ENCODE measurements around the gene HS3ST4.

HS3ST4 gene

GRCh38 chr16:26161461-26162180 lies 469.9 kb downstream of the HS3ST4 start:
- no peak overlapping the region for H3K27ac ChIP-seq
- TF ChIP-seq CTCF (IDR thresholded peaks at IDR 0.05) (no peak), ZFX (IDR thresholded peaks at IDR 0.05; ENCODE audit: borderline replicate concordance) (no peak)

GRCh38 chr16:26169473-26169872 lies 477.7 kb downstream of the HS3ST4 start:
- no peak for TF ChIP-seq CTCF (IDR thresholded peaks at IDR 0.05)
- no peak for TF ChIP-seq ZFX (IDR thresholded peaks at IDR 0.05; ENCODE audit: borderline replicate concordance)
- H3K27ac ChIP-seq, result no peak overlapping the region

GRCh38 chr16:26175944-26176343 lies 484.2 kb downstream of the HS3ST4 start:
- H3K27ac ChIP-seq, result no peak overlapping the region
- no peak for TF ChIP-seq ZFX (IDR thresholded peaks at IDR 0.05; ENCODE audit: borderline replicate concordance)
- no peak for TF ChIP-seq CTCF (IDR thresholded peaks at IDR 0.05)

- TF ChIP-seq CTCF (IDR thresholded peaks at IDR 0.05) (no peak), ZFX (IDR thresholded peaks at IDR 0.05; ENCODE audit: borderline replicate concordance) (no peak)
- H3K27ac ChIP-seq, result no peak overlapping the region
These were observed 485.7 kb downstream of the HS3ST4 start for GRCh38 chr16:26177438-26177837.

- TF ChIP-seq CTCF (IDR thresholded peaks at IDR 0.05), result no peak
- TF ChIP-seq ZFX (IDR thresholded peaks at IDR 0.05; ENCODE audit: borderline replicate concordance), result no peak
- no peak overlapping the region for H3K27ac ChIP-seq
These were observed 486.5 kb downstream of the HS3ST4 start for GRCh38 chr16:26178298-26178697.

- H3K27ac ChIP-seq, result no peak overlapping the region
- TF ChIP-seq ZFX (IDR thresholded peaks at IDR 0.05; ENCODE audit: borderline replicate concordance) (no peak), CTCF (IDR thresholded peaks at IDR 0.05) (no peak)
These were observed 494.4 kb downstream of the HS3ST4 start for GRCh38 chr16:26186091-26186615.
